Upper lobe of left lung (tissue), 4 donors: ENCODE results near the gene MMD.

Experiments
- CTCF ChIP-seq, 6 experiments: fragments of 450-650 bp in 4 of 6; fragments of 200-600 bp in 2 of 6; sonication (generic) in 2 of 6; IDR thresholded peaks; one replicate each; pipeline ENCODE4 v1.5.1; 2016 to 2019; ENCODE audit warnings: antibody characterized with exemption in 6 of 6
- POLR2A ChIP-seq, 4 donors: fragments of 450-650 bp; IDR thresholded peaks; one replicate each; pipeline ENCODE4 v1.5.1; 2016 to 2017; ENCODE audit warnings: antibody characterized with exemption in 4 of 4, mild to moderate bottlenecking in 2 of 4

DNA sequence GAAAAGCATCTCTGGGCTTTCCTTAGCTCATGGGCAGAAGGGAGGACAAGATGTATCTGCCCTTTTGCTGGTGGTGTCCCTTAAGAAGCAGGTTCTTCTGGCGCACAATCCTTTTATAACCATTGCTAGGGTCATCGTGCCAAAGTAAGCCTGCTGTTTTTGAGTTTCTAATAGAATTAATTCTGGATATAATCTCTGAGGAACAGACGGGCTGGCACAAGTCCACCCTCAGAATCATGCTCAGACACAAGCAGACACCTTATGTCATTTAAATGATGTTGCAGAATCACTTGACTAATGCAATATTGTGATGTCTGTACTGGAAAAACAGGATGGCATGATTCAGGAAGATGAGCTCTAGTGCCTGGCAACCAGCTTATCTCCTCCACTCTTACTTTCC, 18.8 kb upstream of the MMD start:
- no peak for TF ChIP-seq POLR2A (IDR thresholded peaks at IDR 0.05)
- no peak for TF ChIP-seq CTCF (IDR thresholded peaks at IDR 0.05)
